Esophagus squamous epithelium (tissue), 4 donors: ENCODE measurements around the gene TEAD1.

ENCODE experiments used
- POLR2A ChIP-seq, 4 donors: fragments of 450-650 bp; IDR thresholded peaks; one replicate each; pipeline ENCODE4 v1.6.1; 2017; ENCODE audit warnings: antibody characterized with exemption in 4 of 4, mild to moderate bottlenecking in 4 of 4, moderate library complexity in 3 of 4
- TF ChIP-seq, protein P1 (sequence below), 6 experiments: fragments of 450-650 bp in 4 of 6; fragments of 200-600 bp in 2 of 6; sonication (generic) in 2 of 6; IDR thresholded peaks; one replicate each; pipeline ENCODE4 v1.5.1; 2016 to 2019; ENCODE audit warnings: antibody characterized with exemption in 6 of 6, mild to moderate bottlenecking in 4 of 6, moderate library complexity in 4 of 6

DNA sequence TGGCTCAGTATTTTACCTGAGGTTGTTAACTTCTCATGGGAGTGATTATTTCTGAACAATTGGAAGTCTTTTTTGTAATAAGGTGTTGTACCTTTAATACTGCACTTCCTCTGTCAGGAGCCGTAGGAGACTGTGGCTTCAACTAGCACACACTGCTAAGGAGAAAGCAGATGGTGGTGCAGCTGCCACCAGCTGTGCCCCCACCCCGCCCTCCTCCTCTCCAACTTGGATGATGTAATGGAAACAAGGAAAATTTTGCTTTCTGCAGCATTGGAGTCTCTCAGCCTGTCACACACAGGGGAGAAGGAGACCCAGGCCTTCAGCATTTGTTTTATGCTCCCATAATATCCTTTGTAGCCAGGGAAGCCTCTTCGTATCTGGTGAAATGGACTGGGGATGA lies 91.2 kb downstream of the TEAD1 start:
- TF ChIP-seq, protein P1, sequence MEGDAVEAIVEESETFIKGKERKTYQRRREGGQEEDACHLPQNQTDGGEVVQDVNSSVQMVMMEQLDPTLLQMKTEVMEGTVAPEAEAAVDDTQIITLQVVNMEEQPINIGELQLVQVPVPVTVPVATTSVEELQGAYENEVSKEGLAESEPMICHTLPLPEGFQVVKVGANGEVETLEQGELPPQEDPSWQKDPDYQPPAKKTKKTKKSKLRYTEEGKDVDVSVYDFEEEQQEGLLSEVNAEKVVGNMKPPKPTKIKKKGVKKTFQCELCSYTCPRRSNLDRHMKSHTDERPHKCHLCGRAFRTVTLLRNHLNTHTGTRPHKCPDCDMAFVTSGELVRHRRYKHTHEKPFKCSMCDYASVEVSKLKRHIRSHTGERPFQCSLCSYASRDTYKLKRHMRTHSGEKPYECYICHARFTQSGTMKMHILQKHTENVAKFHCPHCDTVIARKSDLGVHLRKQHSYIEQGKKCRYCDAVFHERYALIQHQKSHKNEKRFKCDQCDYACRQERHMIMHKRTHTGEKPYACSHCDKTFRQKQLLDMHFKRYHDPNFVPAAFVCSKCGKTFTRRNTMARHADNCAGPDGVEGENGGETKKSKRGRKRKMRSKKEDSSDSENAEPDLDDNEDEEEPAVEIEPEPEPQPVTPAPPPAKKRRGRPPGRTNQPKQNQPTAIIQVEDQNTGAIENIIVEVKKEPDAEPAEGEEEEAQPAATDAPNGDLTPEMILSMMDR (IDR thresholded peaks at IDR 0.05), result no peak
- no peak for TF ChIP-seq POLR2A (IDR thresholded peaks at IDR 0.05)
